IPS-20b (cell line): ENCODE results near the gene NEK10.
"Not testable (repeated sequence)": the region's sequence is repeated elsewhere in the genome, so short reads cannot be mapped to it uniquely, and the experiment has no call there.

Experiments
- H3K27ac ChIP-seq: one replicate; pipeline ENCODE4 v1.5.1; 2013; ENCODE audit warnings: low read length
- H3K27me3 ChIP-seq: 2 replicates; pipeline ENCODE4 v1.6.1; 2013; ENCODE audit warnings: mild to moderate bottlenecking, low read length, inconsistent platforms; ENCODE audit not compliant: insufficient read depth
- H3K36me3 ChIP-seq: 2 replicates; pipeline ENCODE4 v1.6.1; 2013; ENCODE audit warnings: low read depth, mild to moderate bottlenecking, inconsistent platforms, low read length, moderate library complexity; ENCODE audit not compliant: insufficient read depth
- H3K4me1 ChIP-seq: 2 replicates; pipeline ENCODE4 v1.6.1; 2013; ENCODE audit warnings: mild to moderate bottlenecking, control low read depth, inconsistent platforms, low read length, moderate library complexity; ENCODE audit not compliant: insufficient read depth
- H3K4me3 ChIP-seq: 2 replicates; pipeline ENCODE4 v1.5.1; 2013; ENCODE audit warnings: mild to moderate bottlenecking, low read length, inconsistent platforms
- H3K9ac ChIP-seq: 2 replicates; pipeline ENCODE4 v1.6.1; 2013; ENCODE audit warnings: low read depth, mild to moderate bottlenecking, inconsistent platforms, low read length, moderate library complexity
- H3K9me3 ChIP-seq: 2 replicates; pipeline ENCODE4 v1.6.1; 2013; ENCODE audit warnings: mild to moderate bottlenecking, low read depth, low read length, inconsistent platforms; ENCODE audit not compliant: insufficient read depth

The NEK10 gene

GRCh38 chr3:27345493-27345892 lies 23.7 kb downstream of the NEK10 start:
- no peak overlapping the region for H3K4me3 ChIP-seq
- no peaks in the 10 kb centered on the region for H3K27me3 ChIP-seq
- no peak overlapping the region for H3K9ac ChIP-seq
- H3K4me1 ChIP-seq: no peaks in the 10 kb centered on the region
- no peaks in the 10 kb centered on the region for H3K36me3 ChIP-seq
- H3K9me3 ChIP-seq: no peaks in the 10 kb centered on the region
- no peak overlapping the region for H3K27ac ChIP-seq

DNA sequence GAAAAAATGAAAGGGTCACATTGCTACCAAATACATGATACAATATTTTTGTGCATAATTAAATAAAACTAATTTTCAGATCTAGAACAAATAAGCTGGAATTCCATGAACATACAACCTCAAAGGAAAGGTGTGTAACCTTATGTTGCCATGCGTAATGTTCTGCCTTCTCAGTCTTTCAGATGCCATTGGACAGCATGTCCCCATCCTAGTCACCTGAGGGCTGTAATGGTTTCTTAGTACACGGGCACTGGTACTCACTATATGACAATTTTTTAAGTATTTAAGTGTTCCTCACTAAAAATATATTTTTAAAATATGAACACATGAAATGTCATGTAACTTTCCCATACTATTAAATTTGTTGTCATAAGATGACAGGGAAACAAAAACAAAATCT lies 24.1 kb downstream of the NEK10 start:
- Histone ChIP-seq H3K9ac (no peak overlapping the region), H3K36me3 (no peaks in the 10 kb centered on the region), H3K9me3 (no peaks in the 10 kb centered on the region), H3K27ac (no peak overlapping the region), H3K4me3 (no peak overlapping the region), H3K27me3 (no peaks in the 10 kb centered on the region), H3K4me1 (no peaks in the 10 kb centered on the region)

- Histone ChIP-seq H3K9me3 (no peaks in the 10 kb centered on the region), H3K27me3 (no peaks in the 10 kb centered on the region), H3K4me3 (no peak overlapping the region), H3K27ac (no peak overlapping the region), H3K36me3 (no peaks in the 10 kb centered on the region), H3K4me1 (no peaks in the 10 kb centered on the region), H3K9ac (no peak overlapping the region)
These were observed 25.0 kb downstream of the NEK10 start for GRCh38 chr3:27344192-27344591.

DNA sequence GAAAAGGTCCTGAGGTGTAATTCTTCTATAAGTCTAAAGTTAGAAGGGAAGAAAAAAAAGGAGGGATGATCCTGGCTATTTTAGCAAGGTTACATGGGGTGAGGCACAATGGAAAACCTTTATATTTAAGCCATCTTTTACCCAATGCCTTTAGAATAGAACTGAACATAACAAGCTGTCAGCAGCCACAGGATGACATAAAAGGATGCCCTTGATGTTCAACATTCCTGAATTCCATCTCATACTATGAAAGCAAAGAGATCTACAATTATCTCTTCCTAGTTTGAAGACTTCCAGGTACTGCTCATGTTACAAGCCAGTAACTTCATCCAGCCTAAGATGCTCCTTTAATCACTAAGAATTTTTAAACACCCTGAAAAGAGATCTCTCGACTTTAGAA lies 26.9 kb downstream of the NEK10 start:
- no peaks in the 10 kb centered on the region for H3K36me3 ChIP-seq
- no peak overlapping the region for H3K27ac ChIP-seq
- no peaks in the 10 kb centered on the region for H3K9me3 ChIP-seq
- no peaks in the 10 kb centered on the region for H3K4me1 ChIP-seq
- no peaks in the 10 kb centered on the region for H3K27me3 ChIP-seq
- no peak overlapping the region for H3K9ac ChIP-seq
- H3K4me3 ChIP-seq: no peak overlapping the region

DNA sequence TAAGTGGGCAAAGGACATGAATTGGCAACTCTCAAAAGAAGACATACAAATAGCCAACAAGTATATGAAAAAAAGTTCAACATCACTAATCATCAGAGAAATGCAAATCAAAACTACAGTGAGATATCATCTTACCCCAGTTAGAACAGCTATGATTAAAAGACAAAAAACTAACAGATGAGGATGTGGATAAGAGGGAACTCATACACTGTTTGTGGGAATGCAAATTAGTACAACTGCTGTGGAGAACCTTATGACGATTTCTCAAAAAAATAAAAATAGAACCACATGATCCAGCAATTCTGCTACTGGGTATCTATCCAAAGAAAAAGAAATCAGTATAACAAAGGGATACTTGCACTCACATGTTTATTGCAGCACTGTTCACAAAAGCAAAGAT lies 28.6 kb downstream of the NEK10 start:
- no peak overlapping the region for H3K4me3 ChIP-seq
- H3K9ac ChIP-seq: no peak overlapping the region
- no peak overlapping the region for H3K27ac ChIP-seq

GRCh38 chr3:27335571-27335970 lies 33.6 kb downstream of the NEK10 start:
- no peaks in the 10 kb centered on the region for H3K4me1 ChIP-seq
- H3K4me3 ChIP-seq: no peak overlapping the region
- H3K27me3 ChIP-seq: no peaks in the 10 kb centered on the region
- H3K36me3 ChIP-seq: no peaks in the 10 kb centered on the region
- H3K9me3 ChIP-seq: no peaks in the 10 kb centered on the region
- H3K27ac ChIP-seq: no peak overlapping the region
- no peak overlapping the region for H3K9ac ChIP-seq

More for the DNA sequence above, 28.6 kb downstream of the NEK10 start:
- H3K4me1 ChIP-seq: no peaks in the 10 kb centered on the region
- H3K9me3 ChIP-seq: no peaks in the 10 kb centered on the region
- H3K27me3 ChIP-seq: no peaks in the 10 kb centered on the region
- no peaks in the 10 kb centered on the region for H3K36me3 ChIP-seq

GRCh38 chr3:27333843-27334242 lies 35.3 kb downstream of the NEK10 start:
- no peak overlapping the region for H3K9ac ChIP-seq
- H3K9me3 ChIP-seq: no peaks in the 10 kb centered on the region
- no peaks in the 10 kb centered on the region for H3K4me1 ChIP-seq
- H3K27ac ChIP-seq: no peak overlapping the region
- H3K27me3 ChIP-seq: no peaks in the 10 kb centered on the region
- H3K36me3 ChIP-seq: no peaks in the 10 kb centered on the region
- H3K4me3 ChIP-seq: no peak overlapping the region

DNA sequence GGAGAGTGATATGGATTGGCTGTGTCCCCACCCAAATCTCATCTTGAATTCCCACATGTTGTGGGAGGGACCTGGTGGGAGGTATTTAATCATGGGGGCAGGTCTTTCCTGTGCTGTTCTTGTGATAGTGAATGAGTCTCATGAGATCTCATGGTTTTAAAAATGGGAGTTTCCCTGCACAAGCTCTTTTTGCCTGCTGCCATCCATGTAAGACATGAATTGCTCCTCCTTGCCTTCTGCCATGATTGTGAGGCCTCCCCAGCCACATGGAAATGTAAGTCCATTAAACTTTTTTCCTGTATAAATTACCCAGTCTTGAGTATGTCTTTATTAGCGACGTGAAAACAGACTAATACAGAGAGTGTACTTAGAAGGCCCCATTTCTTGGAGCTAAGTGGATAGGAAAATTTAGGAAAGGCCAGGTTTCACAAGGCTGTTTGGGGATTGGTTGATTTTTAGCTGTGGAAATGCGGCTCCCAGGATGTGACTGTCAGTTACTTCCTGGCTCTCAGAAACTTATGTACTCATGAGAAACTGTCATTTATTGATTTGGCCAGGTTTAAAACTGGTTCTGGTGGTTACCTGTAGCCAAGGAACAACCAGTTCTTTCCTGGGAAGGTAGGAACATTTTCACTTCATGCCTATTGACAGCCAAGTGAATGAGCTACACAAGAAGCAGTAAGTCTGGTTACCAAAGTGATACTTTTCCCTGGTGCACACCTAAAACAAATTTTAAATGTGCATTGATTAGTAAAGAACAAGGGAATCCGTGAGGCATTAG lies 40.0 kb downstream of the NEK10 start:
- H3K9me3 ChIP-seq, H3K4me3 ChIP-seq, H3K4me1 ChIP-seq, H3K36me3 ChIP-seq, H3K27me3 ChIP-seq, H3K9ac ChIP-seq, H3K27ac ChIP-seq: not testable (repeated sequence)

DNA sequence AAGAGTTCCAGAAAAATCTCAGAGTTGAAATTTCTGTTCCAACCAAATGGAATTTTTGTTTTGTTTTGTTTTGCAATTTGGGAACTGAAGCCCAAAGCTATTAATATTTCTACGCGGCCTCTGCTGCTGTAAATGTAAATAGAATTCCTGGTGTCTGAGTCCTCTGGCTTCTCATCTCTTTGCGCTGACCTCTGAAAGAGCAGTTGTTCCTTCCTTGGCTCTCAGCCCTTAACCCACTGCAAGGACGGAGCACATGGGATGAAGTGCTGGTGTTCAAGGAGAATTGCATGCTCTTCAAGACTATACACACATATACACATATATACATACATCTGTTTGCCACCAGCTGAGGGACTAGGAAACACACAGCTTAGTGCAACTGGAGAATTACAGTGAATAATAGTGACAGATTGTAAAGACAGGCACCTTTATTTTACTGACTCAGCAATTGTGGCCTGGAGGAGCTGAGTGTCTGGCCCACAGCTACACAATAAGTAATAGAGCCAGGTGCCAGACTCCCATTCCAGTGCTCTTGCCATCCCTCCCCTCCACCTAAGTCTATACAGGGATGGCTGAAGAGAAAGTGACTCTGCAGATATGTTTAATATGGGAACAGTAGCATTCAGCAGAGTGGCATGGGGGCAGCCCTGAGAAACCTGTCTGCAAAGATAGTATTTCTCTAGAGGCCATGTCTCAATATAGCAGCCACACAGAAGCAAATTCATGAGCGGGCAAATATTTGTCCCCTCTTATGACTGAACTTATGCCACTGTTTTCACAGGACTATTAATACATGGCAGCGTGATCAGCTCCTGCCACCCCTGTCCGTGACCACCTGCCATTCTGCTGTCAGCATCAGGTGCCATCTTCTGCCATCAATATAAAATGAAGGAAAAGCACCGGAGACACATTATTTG lies 42.3 kb downstream of the NEK10 start:
- Histone ChIP-seq H3K36me3 (no peaks in the 10 kb centered on the region), H3K4me3 (no peak overlapping the region), H3K9ac (no peak overlapping the region), H3K27ac (no peak overlapping the region), H3K9me3 (0 out of 2 replicates have a peak, but pooled peaks cover 2% of the 10 kb centered on the region), H3K27me3 (no peaks in the 10 kb centered on the region), H3K4me1 (no peaks in the 10 kb centered on the region)

DNA sequence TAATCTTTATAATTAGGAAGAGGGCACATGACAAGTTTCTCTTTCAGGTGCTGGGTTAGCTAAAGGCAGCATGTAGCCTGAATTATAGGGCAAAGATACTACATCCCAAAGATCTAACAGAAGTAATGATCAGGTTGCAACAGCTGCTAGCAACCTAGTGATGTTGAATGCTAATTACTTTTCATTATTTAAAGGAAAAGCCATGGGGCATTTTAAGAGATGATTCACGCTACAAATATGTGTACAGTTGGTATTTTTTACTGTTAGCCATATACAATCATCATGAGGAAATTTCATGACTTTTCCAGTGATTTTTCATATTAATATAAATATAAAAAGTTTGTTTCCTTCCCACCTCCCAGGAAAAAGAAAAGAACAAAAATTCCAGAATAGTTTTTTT lies 43.0 kb downstream of the NEK10 start:
- Histone ChIP-seq H3K27ac (no peak overlapping the region), H3K9ac (no peak overlapping the region), H3K4me3 (no peak overlapping the region), H3K4me1 (no peaks in the 10 kb centered on the region), H3K27me3 (no peaks in the 10 kb centered on the region), H3K36me3 (no peaks in the 10 kb centered on the region), H3K9me3 (0 out of 2 replicates have a peak, but pooled peaks cover 2% of the 10 kb centered on the region)

DNA sequence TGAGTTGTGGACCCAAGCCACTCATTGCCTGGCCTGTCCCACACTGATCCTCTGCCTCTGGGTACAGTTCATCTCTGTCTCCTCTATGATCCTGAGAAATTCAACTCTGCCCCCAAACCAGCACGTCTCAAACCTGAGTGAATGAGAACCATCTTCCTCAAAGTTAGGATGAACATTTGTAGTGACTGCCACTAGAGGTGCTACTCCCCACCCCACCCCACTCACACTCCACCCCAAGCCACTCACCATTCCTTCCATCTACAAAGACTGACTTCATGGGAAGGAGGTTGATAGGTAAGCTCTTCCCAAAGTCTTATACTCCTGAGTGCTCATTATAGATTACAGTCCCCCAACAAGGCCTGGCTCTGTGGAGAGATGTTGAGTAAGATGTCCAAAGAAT lies 43.8 kb downstream of the NEK10 start:
- Histone ChIP-seq H3K4me3 (no peak overlapping the region), H3K36me3 (no peaks in the 10 kb centered on the region), H3K9ac (no peak overlapping the region), H3K4me1 (no peaks in the 10 kb centered on the region), H3K27ac (no peak overlapping the region), H3K27me3 (no peaks in the 10 kb centered on the region), H3K9me3 (0 out of 2 replicates have a peak, but pooled peaks cover 2% of the 10 kb centered on the region)

GRCh38 chr3:27324686-27325085 lies 44.5 kb downstream of the NEK10 start:
- Histone ChIP-seq H3K4me3 (no peak overlapping the region), H3K9ac (no peak overlapping the region), H3K27me3 (no peaks in the 10 kb centered on the region), H3K4me1 (no peaks in the 10 kb centered on the region), H3K36me3 (no peaks in the 10 kb centered on the region), H3K27ac (no peak overlapping the region), H3K9me3 (0 out of 2 replicates have a peak, but pooled peaks cover 2% of the 10 kb centered on the region)
